SK-N-SH (cell line): Measurements from ENCODE around the gene GLS2.

Experiments
- CTCF ChIP-seq: fragments of 200-600 bp; sonication (generic); IDR thresholded peaks from 2 replicates; pipeline ENCODE4 v1.6.1; 2017; ENCODE audit warnings: antibody characterized with exemption, mild to moderate bottlenecking, moderate library complexity
- EP300 ChIP-seq, 2 experiments: IDR thresholded peaks; 2 replicates each; pipeline versions ENCODE4 v1.4.0 to v1.6.1; 2012; ENCODE audit warnings: borderline replicate concordance in 1 of 2, low read depth in 1 of 2, low read length in 1 of 2
- EZH2phosphoT487 ChIP-seq: fragments of 200-600 bp; sonication (generic); IDR thresholded peaks from 2 replicates; pipeline ENCODE4 v1.6.1; 2017; ENCODE audit warnings: low read depth, mixed run types, mild to moderate bottlenecking, antibody characterized with exemption, moderate library complexity, borderline replicate concordance
- POLR2AphosphoS5 ChIP-seq: IDR thresholded peaks from 2 replicates; pipeline ENCODE4 v1.6.1; 2012; ENCODE audit warnings: low read depth, low read length
- RAD21 ChIP-seq: IDR thresholded peaks from 2 replicates; pipeline ENCODE4 v1.6.1; 2012; ENCODE audit warnings: mild to moderate bottlenecking, low read length
- SIN3A ChIP-seq: IDR thresholded peaks from 2 replicates; pipeline ENCODE4 v1.6.1; 2012; ENCODE audit warnings: low read depth, mild to moderate bottlenecking, low read length, moderate library complexity, borderline replicate concordance
- TEAD4 ChIP-seq: IDR thresholded peaks from 2 replicates; pipeline ENCODE4 v1.4.0; 2012; ENCODE audit warnings: mild to moderate bottlenecking, borderline replicate concordance; ENCODE audit not compliant: insufficient read depth
- YY1 ChIP-seq: IDR thresholded peaks from 2 replicates; pipeline ENCODE4 v1.4.0; 2012; ENCODE audit warnings: low read depth, mild to moderate bottlenecking
- TF ChIP-seq, protein P1 (sequence below): IDR thresholded peaks from 2 replicates; pipeline ENCODE4 v1.4.0; 2012; ENCODE audit warnings: low read depth
- TF ChIP-seq, protein P2 (sequence below): IDR thresholded peaks from 2 replicates; pipeline ENCODE4 v1.6.1; 2012; ENCODE audit warnings: mild to moderate bottlenecking, low read depth, low read length, moderate library complexity

GRCh38 chr12:56450241-56450640 lies 37.7 kb downstream of the GLS2 start:
- no peak for TF ChIP-seq EZH2phosphoT487
- TF ChIP-seq CTCF: no peak
- no peak for TF ChIP-seq SIN3A
- TF ChIP-seq YY1: no peak
- TF ChIP-seq POLR2AphosphoS5: no peak
- TF ChIP-seq, protein P1, sequence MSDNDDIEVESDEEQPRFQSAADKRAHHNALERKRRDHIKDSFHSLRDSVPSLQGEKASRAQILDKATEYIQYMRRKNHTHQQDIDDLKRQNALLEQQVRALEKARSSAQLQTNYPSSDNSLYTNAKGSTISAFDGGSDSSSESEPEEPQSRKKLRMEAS: no peak
- no peak for TF ChIP-seq TEAD4
- TF ChIP-seq RAD21: no peak
- no peak for TF ChIP-seq EP300 (IDR thresholded peaks at IDR 0.05; ENCODE audit: borderline replicate concordance in 1 of 2, low read depth in 1 of 2, low read length in 1 of 2)
- TF ChIP-seq, protein P2, sequence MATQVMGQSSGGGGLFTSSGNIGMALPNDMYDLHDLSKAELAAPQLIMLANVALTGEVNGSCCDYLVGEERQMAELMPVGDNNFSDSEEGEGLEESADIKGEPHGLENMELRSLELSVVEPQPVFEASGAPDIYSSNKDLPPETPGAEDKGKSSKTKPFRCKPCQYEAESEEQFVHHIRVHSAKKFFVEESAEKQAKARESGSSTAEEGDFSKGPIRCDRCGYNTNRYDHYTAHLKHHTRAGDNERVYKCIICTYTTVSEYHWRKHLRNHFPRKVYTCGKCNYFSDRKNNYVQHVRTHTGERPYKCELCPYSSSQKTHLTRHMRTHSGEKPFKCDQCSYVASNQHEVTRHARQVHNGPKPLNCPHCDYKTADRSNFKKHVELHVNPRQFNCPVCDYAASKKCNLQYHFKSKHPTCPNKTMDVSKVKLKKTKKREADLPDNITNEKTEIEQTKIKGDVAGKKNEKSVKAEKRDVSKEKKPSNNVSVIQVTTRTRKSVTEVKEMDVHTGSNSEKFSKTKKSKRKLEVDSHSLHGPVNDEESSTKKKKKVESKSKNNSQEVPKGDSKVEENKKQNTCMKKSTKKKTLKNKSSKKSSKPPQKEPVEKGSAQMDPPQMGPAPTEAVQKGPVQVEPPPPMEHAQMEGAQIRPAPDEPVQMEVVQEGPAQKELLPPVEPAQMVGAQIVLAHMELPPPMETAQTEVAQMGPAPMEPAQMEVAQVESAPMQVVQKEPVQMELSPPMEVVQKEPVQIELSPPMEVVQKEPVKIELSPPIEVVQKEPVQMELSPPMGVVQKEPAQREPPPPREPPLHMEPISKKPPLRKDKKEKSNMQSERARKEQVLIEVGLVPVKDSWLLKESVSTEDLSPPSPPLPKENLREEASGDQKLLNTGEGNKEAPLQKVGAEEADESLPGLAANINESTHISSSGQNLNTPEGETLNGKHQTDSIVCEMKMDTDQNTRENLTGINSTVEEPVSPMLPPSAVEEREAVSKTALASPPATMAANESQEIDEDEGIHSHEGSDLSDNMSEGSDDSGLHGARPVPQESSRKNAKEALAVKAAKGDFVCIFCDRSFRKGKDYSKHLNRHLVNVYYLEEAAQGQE: no peak
